ENCODE data around the gene PMIS2. TPM values are rescaled to one million over a fixed set of nuclear protein-coding genes. Genes with fewer than 3 reads are reported as not detected.
A peak's percentile ranks its signal among the peaks of the same experiment; 100 is the strongest.

The PMIS2 gene
- total RNA-seq, 1 donor from 2014 or later = not detected

DNA sequence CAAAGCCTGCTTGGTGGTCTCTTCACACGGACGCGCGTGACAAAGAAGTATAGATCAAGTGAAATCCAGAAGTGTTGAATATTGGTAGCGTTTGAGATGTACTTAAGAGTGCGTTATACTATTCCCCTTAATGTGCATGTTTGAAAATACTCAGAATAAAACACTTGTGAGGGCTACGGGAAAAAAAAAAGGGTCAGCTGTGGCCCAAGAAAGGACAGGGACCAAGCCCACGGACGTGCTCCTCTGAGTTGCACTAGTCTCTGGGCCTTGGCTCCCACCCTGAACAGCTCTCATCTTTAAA, 42.2 kb downstream of the PMIS2 start:
- ATAC-seq = no peak
- intact Hi-C loops (cut with DNase I) = no loop called here
- no peak for DNase-seq
- peaks cover 9% of the 10 kb centered on the region for H3K4me1 ChIP-seq
- H3K4me3 ChIP-seq = peak overlapping the region; percentile 96
- H3K27me3 ChIP-seq = no peaks in the 10 kb centered on the region
- H3K27ac ChIP-seq = peak overlapping the region; percentile 96
- TF ChIP-seq, protein P1, sequence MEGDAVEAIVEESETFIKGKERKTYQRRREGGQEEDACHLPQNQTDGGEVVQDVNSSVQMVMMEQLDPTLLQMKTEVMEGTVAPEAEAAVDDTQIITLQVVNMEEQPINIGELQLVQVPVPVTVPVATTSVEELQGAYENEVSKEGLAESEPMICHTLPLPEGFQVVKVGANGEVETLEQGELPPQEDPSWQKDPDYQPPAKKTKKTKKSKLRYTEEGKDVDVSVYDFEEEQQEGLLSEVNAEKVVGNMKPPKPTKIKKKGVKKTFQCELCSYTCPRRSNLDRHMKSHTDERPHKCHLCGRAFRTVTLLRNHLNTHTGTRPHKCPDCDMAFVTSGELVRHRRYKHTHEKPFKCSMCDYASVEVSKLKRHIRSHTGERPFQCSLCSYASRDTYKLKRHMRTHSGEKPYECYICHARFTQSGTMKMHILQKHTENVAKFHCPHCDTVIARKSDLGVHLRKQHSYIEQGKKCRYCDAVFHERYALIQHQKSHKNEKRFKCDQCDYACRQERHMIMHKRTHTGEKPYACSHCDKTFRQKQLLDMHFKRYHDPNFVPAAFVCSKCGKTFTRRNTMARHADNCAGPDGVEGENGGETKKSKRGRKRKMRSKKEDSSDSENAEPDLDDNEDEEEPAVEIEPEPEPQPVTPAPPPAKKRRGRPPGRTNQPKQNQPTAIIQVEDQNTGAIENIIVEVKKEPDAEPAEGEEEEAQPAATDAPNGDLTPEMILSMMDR (IDR thresholded peaks at IDR 0.05) = no peak
- H3K9me3 ChIP-seq = no peaks in the 10 kb centered on the region
- H3K36me3 ChIP-seq = peaks cover 28% of the 10 kb centered on the region

DNA sequence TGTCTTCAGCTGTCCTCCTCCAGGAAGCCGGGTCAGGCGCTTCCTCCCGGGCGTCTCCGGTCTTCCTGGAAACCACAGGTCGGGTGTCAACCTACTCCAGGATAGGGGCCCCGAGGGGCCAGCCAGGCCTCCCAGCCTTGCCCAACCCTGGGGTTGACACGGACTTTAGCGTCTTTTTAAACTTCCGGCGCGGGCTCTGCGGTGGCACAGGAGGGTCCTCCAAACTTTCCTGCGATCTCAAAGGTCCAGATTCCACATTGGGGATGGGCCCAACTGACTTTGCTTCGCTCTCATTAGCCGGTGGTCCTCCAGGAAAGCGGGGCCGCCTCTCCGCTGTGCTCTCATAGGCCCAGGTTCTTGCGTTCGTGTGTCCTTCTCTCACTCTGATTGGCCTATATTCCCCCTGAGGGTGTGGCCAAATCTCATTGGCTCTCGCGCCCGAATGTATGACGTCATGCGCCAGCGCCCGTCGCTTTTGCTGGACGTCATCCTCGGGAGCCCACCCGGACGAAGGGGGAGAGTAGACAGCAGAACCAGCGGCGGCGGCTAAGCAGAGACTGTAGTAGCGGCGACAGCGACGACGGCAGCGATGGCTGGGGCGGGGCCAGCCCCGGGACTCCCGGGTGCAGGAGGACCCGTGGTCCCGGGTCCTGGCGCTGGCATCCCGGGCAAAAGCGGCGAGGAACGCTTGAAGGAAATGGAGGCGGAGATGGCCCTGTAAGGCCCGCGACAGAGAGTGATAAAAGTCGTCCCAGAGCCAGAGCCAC, 42.8 kb downstream of the PMIS2 start, which contains the start of gene RBM42:
TSS of gene RBM42 (plus strand) at position 472 of the 767 bp plus-strand sequence. CDS start at position 590, 118 bp downstream.
- intact Hi-C loops (cut with DNase I) = no loop called here
- Histone ChIP-seq H3K4me3 (peak within 1 kb of the TSS; percentile 96), H3K4me1 (peaks cover 9% of the 10 kb centered on the region), H3K9me3 (no peaks in the 10 kb centered on the region), H3K27me3 (no peaks in the 10 kb centered on the region), H3K36me3 (peaks cover 34% of the 10 kb centered on the region), H3K27ac (peak within 1 kb of the TSS; percentile 96)
- TF ChIP-seq, protein P1 (IDR thresholded peaks at IDR 0.05) = no peak
- ATAC-seq (peak; percentile 100), DNase-seq (peak; percentile 96)

GRCh38 chr19:35629332-35629633, 43.3 kb downstream of the PMIS2 start:
- TF ChIP-seq, protein P1 (IDR thresholded peaks at IDR 0.05) = no peak
- Histone ChIP-seq H3K27ac (peak overlapping the region; percentile 96), H3K4me1 (peaks cover 9% of the 10 kb centered on the region), H3K9me3 (no peaks in the 10 kb centered on the region), H3K27me3 (no peaks in the 10 kb centered on the region), H3K36me3 (peaks cover 39% of the 10 kb centered on the region), H3K4me3 (peak overlapping the region; percentile 96)
- intact Hi-C loops (cut with DNase I) = no loop called here
- DNase-seq (no peak), ATAC-seq (no peak)

DNA sequence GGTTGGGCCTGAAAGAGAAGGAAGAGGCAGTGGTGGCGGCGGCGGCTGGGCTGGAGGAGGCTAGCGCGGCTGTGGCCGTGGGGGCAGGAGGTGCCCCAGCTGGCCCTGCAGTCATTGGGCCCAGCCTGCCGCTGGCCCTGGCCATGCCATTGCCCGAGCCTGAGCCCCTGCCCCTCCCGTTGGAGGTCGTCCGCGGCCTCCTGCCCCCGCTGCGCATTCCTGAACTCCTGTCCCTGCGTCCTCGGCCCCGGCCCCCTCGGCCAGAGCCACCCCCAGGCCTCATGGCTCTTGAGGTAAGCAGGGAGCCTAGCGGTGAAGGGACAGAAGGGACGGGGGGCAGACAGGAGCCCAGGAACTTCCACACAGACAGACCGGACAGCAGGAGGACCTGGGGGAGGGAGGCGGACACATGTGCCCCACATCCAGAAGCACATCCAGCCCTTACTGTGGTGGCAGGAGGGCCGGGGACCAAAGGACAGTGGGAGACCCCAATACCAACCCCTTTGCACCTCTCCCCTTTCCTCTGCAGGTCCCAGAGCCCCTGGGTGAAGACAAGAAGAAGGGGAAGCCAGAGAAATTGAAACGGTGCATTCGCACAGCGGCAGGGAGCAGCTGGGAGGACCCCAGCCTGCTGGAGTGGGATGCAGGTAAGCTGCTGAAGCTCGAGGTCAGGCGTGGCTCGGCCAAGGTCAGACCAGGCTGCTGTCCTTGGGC, 47.9 kb downstream of the PMIS2 start:
- intact Hi-C loops (cut with DNase I) = no loop called here
- Histone ChIP-seq H3K9me3 (no peaks in the 10 kb centered on the region), H3K36me3 (peaks cover 78% of the 10 kb centered on the region), H3K27me3 (no peaks in the 10 kb centered on the region), H3K4me3 (no peak overlapping the region), H3K27ac (no peak overlapping the region), H3K4me1 (peaks cover 9% of the 10 kb centered on the region)
- TF ChIP-seq, protein P1 (IDR thresholded peaks at IDR 0.05) = no peak
- no peak for ATAC-seq
- no peak for DNase-seq

DNA sequence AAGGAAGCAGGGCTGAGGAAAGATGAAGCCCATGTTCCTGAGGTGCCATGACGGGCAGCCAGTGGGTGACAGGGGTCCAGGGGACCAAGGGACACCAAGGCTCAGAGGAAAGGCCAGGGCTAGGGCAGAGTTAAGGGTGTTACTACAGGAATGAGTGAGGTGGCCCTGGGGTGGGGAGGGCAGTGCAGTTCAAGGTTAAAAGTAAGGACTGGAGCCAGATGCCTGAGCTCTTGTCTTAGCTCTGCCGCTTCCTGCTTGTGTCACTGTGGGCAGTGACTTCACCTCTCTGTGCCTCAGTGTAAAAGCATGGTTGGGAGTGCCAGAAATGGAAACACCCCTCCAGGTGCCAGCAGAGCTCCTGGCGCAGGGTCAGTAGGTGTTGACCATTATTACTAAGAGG, 50.7 kb downstream of the PMIS2 start:
- intact Hi-C loops (cut with DNase I) = no loop called here
- no peak for ATAC-seq
- no peak overlapping the region for H3K4me3 ChIP-seq
- H3K27ac ChIP-seq = no peak overlapping the region
- no peaks in the 10 kb centered on the region for H3K27me3 ChIP-seq
- no peak for DNase-seq
- peaks cover 65% of the 10 kb centered on the region for H3K36me3 ChIP-seq
- no peaks in the 10 kb centered on the region for H3K9me3 ChIP-seq
- TF ChIP-seq, protein P1 (IDR thresholded peaks at IDR 0.05) = no peak
- H3K4me1 ChIP-seq = no peaks in the 10 kb centered on the region

Other genes starting within 250 kb of the PMIS2 start
- gene FFAR1, start 238.3 kb upstream of the PMIS2 start, total RNA-seq = not detected
- not detected for gene FFAR3, start 227.7 kb upstream of the PMIS2 start, total RNA-seq
- gene GPR42, start 215.1 kb upstream of the PMIS2 start, total RNA-seq = not detected
- gene FFAR2, start 137.9 kb upstream of the PMIS2 start, total RNA-seq = 2.6 TPM
- gene KRTDAP, start 95.7 kb upstream of the PMIS2 start, total RNA-seq = not detected
- 79.8 TPM for gene DMKN, start 72.5 kb upstream of the PMIS2 start, total RNA-seq
- not detected for gene SBSN, start 57.9 kb upstream of the PMIS2 start, total RNA-seq
- gene GAPDHS, start 52.7 kb upstream of the PMIS2 start, total RNA-seq = not detected
- gene TMEM147, start 40.5 kb upstream of the PMIS2 start, total RNA-seq = 77.7 TPM
- gene ATP4A, start 22.5 kb upstream of the PMIS2 start, total RNA-seq = not detected
- 8.9 TPM for gene HAUS5, start 26.6 kb downstream of the PMIS2 start, total RNA-seq
- 64.5 TPM for gene RBM42, start 42.9 kb downstream of the PMIS2 start, total RNA-seq
- 0.72 TPM for gene ETV2, start 55.6 kb downstream of the PMIS2 start, total RNA-seq
- 226 TPM for gene COX6B1, start 62.1 kb downstream of the PMIS2 start, total RNA-seq
- gene UPK1A, start 80.3 kb downstream of the PMIS2 start, total RNA-seq = not detected
- gene ZBTB32, start 118.4 kb downstream of the PMIS2 start, total RNA-seq = 0.23 TPM
- 36.6 TPM for gene KMT2B, start 131.8 kb downstream of the PMIS2 start, total RNA-seq
- gene IGFLR1, start 156.3 kb downstream of the PMIS2 start, total RNA-seq = 16.9 TPM
- gene U2AF1L4, start 159.2 kb downstream of the PMIS2 start, total RNA-seq = 26.3 TPM
- gene PSENEN, start 159.5 kb downstream of the PMIS2 start, total RNA-seq = 51.0 TPM
- 11.3 TPM for gene LIN37, start 162.4 kb downstream of the PMIS2 start, total RNA-seq
- 41.3 TPM for gene HSPB6, start 170.9 kb downstream of the PMIS2 start, total RNA-seq
- 18.2 TPM for gene PROSER3, start 172.0 kb downstream of the PMIS2 start, total RNA-seq
- 6.8 TPM for gene ARHGAP33, start 189.4 kb downstream of the PMIS2 start, total RNA-seq
- not detected for gene PRODH2, start 226.7 kb downstream of the PMIS2 start, total RNA-seq

Measured in upper lobe of right lung (tissue), 1 donor.